Mesodermal cell (in vitro differentiated cells): ENCODE data around the gene RALGPS1.
"Not testable (repeated sequence)": the region's sequence is repeated elsewhere in the genome, so short reads cannot be mapped to it uniquely, and the experiment has no call there.

Source experiments
- H3K27ac ChIP-seq: 2 replicates; pipeline ENCODE4 v1.7.0; 2013; ENCODE audit warnings: mild to moderate bottlenecking, low read depth, low read length, moderate library complexity; ENCODE audit not compliant: severe bottlenecking
- H3K36me3 ChIP-seq: 2 replicates; pipeline ENCODE4 v1.7.1; 2013; ENCODE audit warnings: mild to moderate bottlenecking, low read length, moderate library complexity; ENCODE audit not compliant: control insufficient read depth, insufficient read depth
- H3K4me1 ChIP-seq: one replicate; pipeline ENCODE4 v1.7.1; 2013; ENCODE audit warnings: mild to moderate bottlenecking, low read length; ENCODE audit not compliant: insufficient read depth, control insufficient read depth, poor library complexity, severe bottlenecking
- H3K4me3 ChIP-seq: 2 replicates; pipeline ENCODE4 v1.7.0; 2013; ENCODE audit warnings: low read length, control low read depth, mild to moderate bottlenecking; ENCODE audit not compliant: insufficient read depth, poor library complexity, severe bottlenecking; ENCODE audit errors: extremely low read depth
- H3K9me3 ChIP-seq: 2 replicates; pipeline ENCODE4 v1.7.1; 2013; ENCODE audit warnings: mild to moderate bottlenecking, low read length, moderate library complexity; ENCODE audit not compliant: control insufficient read depth
- WGBS, 2 experiments: methylation state at CpG; one replicate each; pipeline ENCODE4 v1.1.5; 2013; ENCODE audit warnings: missing lambda C conversion rate in 2 of 2; ENCODE audit not compliant: insufficient coverage in 2 of 2; 5-methylcytosine and 5-hydroxymethylcytosine counted together

The RALGPS1 gene

DNA sequence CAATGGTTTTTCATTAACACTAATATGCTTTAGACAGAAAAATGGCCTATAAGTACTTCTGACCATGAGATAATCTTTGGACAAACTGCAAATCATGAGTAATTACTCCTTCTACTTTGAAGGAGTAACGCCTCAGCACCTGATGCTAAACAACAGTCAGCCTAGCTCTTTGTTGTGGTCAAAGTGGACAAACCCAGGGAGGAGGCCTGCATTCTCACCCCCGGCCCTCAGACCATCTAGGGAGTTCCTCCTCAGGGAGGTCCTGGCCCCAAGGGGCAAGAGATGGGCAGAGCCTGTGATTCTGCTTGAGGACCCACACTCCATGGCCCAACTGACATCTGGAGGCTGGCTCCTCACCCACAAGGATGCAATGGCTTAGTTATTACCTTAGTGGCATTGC, 256.1 kb downstream of the RALGPS1 start:
- no peak overlapping the region for H3K4me3 ChIP-seq
- 90 to 92% methylated on average over 2 of the region's 2 CpGs for WGBS, 2 experiments
- H3K27ac ChIP-seq = no peak overlapping the region
- no peaks in the 10 kb centered on the region for H3K36me3 ChIP-seq
- H3K4me1 ChIP-seq = peaks cover 3% of the 10 kb centered on the region
- no peaks in the 10 kb centered on the region for H3K9me3 ChIP-seq

DNA sequence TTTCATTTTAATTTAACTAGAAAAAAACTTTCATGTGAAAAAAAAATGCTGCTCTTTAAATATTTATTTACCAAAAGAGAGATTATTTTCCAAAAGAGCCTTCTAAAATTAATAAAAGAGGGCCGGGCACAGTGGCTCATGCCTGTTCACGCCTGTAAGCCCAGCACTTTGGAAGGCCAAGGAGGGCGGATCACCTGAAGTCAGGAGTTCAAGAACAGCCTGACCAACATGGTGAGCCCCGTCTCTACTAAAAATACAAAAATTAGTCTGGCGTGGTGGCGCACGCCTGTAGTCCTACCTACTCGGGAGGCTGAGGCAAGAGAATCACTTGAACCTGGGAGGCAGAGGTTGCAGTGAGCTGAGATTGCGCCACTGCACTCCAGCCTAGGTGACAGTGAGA, 256.8 kb downstream of the RALGPS1 start:
- H3K9me3 ChIP-seq, H3K27ac ChIP-seq, H3K36me3 ChIP-seq, H3K4me1 ChIP-seq, H3K4me3 ChIP-seq: not testable (repeated sequence)
- 95 to 100% methylated on average over 7 to 8 of the region's 9 CpGs for WGBS, 2 experiments

DNA sequence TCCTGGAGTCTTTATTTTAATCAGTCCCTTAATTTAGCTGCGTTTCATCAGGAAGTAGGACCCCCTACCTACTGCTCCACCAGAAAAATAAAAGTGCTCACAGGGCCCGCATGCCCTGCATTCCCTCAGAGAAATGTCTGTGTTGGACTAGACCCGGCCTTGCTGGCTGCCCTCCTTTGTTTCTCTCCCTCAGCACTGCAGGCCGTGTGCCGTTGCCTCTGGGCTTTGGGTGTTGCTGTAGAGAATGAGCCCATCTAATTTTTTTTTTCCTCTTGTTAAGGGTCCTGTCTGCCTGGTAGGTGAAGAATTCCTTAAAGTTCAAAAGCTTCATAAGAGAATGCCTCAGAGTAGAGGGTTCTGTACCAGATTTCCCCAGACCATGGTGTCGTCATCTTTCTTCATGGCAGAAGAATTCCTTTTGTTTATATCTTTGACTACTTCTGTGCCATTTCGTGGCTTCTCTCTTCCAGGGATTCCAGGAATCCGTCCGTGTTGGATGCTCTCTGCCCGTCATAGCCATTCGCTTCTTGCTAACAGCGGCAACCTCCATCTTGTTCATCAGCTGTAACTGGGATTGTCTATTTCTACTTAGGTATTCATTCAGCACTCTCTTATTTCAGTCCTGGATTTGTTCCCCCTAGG, 257.6 kb downstream of the RALGPS1 start:
- Histone ChIP-seq H3K4me1 (peaks cover 3% of the 10 kb centered on the region), H3K9me3 (no peaks in the 10 kb centered on the region), H3K36me3 (no peaks in the 10 kb centered on the region), H3K27ac (no peak overlapping the region), H3K4me3 (no peak overlapping the region)
- WGBS, 2 experiments = 86 to 100% methylated on average over 5 to 9 of the region's 12 CpGs

DNA sequence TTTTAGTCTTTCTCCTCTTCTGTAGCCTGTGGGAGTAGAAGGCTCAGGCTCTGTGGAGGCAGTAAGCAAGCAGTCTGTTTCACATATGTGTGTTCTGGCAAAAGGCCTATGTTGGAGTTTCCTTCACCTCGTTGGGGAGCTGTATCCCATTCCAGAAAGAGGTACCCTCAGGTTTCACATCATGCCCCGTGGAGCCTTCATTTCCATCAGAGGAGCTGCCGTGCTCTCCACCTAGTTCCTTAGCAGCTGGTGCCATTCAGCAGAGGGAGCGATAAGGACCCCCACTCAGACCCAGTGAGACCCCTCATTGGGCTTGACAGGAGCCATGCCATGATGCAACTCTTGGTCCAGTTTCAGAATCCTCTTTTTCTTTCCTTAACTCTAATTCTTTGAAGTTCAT, 258.5 kb downstream of the RALGPS1 start:
- Histone ChIP-seq H3K9me3 (no peaks in the 10 kb centered on the region), H3K4me1 (peaks cover 3% of the 10 kb centered on the region), H3K27ac (no peak overlapping the region), H3K36me3 (no peaks in the 10 kb centered on the region), H3K4me3 (no peak overlapping the region)
- 93 to 94% methylated on average over 4 of the region's 4 CpGs for WGBS, 2 experiments

DNA sequence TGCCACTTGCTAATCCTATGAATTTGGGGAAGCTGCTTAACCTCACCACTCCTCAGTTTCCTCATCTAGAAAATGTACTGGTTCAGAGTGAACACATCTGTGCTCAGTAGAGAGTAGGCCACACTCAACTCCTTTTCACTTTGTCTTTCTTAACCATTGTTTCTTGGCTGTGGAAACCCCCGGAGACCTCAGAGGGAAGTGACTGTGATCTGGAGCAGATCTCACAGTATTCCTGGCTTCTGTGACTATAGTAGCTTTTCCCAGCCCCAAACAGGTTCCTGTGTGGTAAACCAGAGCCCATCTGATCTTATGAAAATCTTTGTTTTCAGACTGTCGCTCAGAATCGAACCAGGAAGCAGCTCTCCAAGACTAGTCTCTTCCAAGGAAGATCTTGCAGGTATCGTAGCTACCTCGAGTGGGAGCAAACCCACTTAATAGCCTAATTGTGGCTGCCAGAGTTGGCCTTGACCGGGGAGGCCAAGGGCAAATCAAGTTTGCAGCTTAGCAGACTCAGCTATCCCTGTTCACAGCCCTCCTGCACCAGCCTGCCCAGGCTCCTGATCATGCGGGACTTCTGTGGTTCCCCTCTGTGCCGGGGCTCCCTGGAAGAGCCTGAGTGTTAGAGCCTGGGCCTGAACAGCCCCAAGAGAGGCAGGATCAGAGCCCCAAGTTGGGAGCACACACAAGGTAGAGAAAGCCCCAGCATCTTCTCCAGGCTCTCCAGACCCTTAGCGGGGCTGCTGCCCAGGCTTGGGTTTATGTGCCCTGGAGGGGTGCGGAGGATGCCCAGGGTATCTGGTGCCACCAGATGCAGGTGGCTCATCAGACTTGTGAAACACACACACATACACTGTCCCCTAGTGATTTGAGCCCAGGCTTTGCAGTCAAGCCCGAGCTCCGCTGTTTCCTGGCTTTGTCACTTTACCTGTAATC, 260.1 kb downstream of the RALGPS1 start:
- no peak overlapping the region for H3K4me3 ChIP-seq
- no peaks in the 10 kb centered on the region for H3K9me3 ChIP-seq
- no peak overlapping the region for H3K27ac ChIP-seq
- no peaks in the 10 kb centered on the region for H3K36me3 ChIP-seq
- peaks cover 3% of the 10 kb centered on the region for H3K4me1 ChIP-seq
- WGBS, 2 experiments = 97 to 98% methylated on average over 10 to 11 of the region's 12 CpGs

DNA sequence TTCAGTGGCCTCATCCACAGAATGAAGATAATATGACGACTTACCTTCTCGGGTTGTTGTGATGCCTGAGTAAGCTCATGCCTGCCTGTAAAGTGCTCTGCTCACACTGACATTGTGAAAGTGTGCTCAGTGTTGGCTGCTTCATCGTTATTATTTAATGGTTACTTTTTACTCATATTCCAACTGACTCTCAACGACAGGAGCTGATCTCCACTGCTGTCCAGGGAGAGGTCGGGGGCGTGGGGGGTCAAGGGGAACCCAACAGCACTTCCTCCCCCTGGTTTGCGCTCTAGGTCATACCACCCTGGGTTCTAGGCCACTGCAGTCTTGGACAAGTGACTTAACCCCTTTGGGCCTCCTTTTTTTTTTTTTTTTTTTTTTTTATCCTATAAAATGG, 260.7 kb downstream of the RALGPS1 start:
- Histone ChIP-seq H3K9me3 (no peaks in the 10 kb centered on the region), H3K4me1 (peaks cover 3% of the 10 kb centered on the region), H3K36me3 (no peaks in the 10 kb centered on the region), H3K4me3 (no peak overlapping the region), H3K27ac (no peak overlapping the region)
- 97 to 100% methylated on average over 5 of the region's 7 CpGs for WGBS, 2 experiments

DNA sequence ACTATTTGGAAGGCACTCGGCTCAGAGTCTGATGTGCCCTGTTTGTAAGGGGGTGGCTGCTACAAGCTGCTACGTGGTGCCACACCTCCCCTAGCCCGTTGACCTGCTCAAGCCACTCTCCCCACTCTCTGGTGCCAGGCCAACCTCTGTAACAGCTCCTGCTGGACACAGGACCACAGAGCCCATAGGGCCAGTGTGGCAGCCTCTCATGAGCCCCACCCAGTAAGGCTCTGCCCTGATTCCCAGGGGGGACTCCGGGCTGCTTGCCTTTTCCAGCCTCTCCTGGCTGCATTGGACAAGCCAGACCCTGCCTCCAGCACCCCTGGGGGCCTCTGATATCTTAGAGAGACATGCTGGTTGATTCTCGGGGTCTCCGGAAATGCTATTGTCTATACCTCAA, 261.2 kb downstream of the RALGPS1 start:
- 90 to 91% methylated on average over 4 to 5 of the region's 6 CpGs for WGBS, 2 experiments

DNA sequence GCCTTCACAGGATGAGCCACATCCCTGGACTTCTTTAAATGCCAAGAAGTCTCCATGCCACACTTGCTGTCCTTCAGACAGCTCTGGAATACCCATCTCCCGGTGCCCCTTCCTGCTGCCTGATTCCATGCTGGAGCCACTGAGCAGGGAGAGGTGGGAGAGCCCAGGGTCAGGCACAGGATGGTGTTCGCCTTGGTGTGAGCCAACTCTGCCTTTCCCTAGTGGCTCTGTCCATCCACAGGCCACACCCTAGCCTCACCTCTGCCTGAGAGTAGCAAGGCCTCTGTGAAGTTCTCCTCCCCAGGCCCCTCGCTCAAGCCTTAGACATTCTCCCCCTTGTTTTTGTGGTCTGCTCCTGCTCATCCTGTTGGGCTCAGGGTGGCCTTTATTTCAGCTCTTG, 262.0 kb downstream of the RALGPS1 start:
- Histone ChIP-seq H3K27ac (no peak overlapping the region), H3K4me3 (no peak overlapping the region), H3K9me3 (no peaks in the 10 kb centered on the region), H3K36me3 (no peaks in the 10 kb centered on the region), H3K4me1 (peaks cover 3% of the 10 kb centered on the region)
- 89 to 100% methylated on average over 2 to 3 of the region's 3 CpGs for WGBS, 2 experiments

More for the DNA sequence above, 261.2 kb downstream of the RALGPS1 start:
- H3K4me1 ChIP-seq = peaks cover 3% of the 10 kb centered on the region
- no peaks in the 10 kb centered on the region for H3K36me3 ChIP-seq
- no peaks in the 10 kb centered on the region for H3K9me3 ChIP-seq
- no peak overlapping the region for H3K27ac ChIP-seq
- H3K4me3 ChIP-seq = no peak overlapping the region

DNA sequence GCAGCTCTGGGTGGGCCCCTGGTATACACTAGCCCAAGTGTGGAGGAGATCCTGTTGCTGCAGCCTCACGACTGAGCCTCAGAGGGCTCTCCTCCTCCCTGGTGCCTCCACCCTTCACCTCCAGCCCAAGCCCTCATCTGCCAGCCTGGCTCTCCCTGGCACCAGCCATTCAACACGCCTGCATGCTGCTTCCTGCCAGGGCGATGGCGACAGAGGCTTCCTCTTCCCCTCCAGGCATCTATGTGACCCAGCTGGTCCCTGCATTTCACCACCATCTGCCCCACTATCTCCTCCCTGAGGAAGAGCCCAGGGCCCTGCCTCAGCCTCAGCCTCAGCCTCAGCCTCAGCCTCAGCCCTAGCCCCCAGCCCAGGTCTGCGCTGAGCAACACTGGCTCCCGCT, 262.6 kb downstream of the RALGPS1 start:
- 77 to 100% methylated on average over 3 to 6 of the region's 6 CpGs for WGBS, 2 experiments

DNA sequence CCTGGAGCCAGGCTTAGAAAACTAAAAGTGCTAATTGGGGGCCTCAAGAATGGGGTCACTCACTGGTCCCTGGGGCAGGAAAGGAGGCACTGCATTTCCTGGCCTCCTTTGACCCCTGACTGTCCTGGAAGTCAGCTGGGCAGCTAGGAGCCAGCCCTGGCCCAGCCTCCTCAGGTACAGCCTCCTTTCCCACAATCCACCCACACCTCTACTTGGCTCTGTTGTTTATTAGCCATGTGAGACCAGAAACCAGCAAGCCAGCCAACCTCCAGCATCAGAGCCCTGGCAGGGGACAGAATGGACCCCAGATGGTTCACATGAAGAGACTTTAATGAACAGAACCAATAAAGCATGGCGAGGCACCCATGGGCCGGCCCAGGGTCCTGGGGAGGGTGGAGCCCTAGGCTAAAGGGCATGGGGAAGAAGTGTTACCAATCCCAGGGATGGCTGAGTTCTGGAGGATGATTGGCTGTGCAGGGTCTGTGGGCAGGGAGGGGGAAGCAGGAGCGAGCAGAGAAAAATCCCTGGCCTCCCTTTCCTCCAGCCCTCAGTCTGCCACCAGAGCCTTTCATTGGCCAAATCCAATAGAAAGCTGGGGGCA, 263.2 kb downstream of the RALGPS1 start:
- Histone ChIP-seq H3K4me1 (no peaks in the 10 kb centered on the region), H3K27ac (no peak overlapping the region)
- 92 to 100% methylated on average over 2 of the region's 3 CpGs for WGBS, 2 experiments

More for the DNA sequence above, 262.6 kb downstream of the RALGPS1 start:
- H3K4me3 ChIP-seq = no peak overlapping the region
- H3K27ac ChIP-seq = no peak overlapping the region
- no peaks in the 10 kb centered on the region for H3K9me3 ChIP-seq
- no peaks in the 10 kb centered on the region for H3K4me1 ChIP-seq
- no peaks in the 10 kb centered on the region for H3K36me3 ChIP-seq

More for the DNA sequence above, 263.2 kb downstream of the RALGPS1 start:
- Histone ChIP-seq H3K36me3 (no peaks in the 10 kb centered on the region), H3K4me3 (no peak overlapping the region), H3K9me3 (no peaks in the 10 kb centered on the region)
